Iris pigment epithelial cell (primary cell): ENCODE measurements around the gene MEIS2.
"Not testable (repeated sequence)": the region's sequence is repeated elsewhere in the genome, so short reads cannot be mapped to it uniquely, and the experiment has no call there.

Experiments used
- DNase-seq: peaks from one replicate; pipeline ENCODE4 v3.0.0-alpha.2; 2011; ENCODE audit warnings: low read depth

The MEIS2 gene

GRCh38 chr15:37009288-37009687 is 91.1 kb downstream of the MEIS2 start:
- DNase-seq: no peak

GRCh38 chr15:37008205-37008604 is 92.1 kb downstream of the MEIS2 start:
- DNase-seq: no peak

GRCh38 chr15:37007301-37007700 is 93.0 kb downstream of the MEIS2 start:
- DNase-seq: no peak

GRCh38 chr15:37004981-37005735 is 95.2 kb downstream of the MEIS2 start:
- no peak for DNase-seq

- no peak for DNase-seq
Observed at GRCh38 chr15:37004373-37004869, 95.9 kb downstream of the MEIS2 start.

GRCh38 chr15:37002041-37002672 is 98.2 kb downstream of the MEIS2 start:
- DNase-seq: no peak

- DNase-seq: no peak
Observed at GRCh38 chr15:37001417-37001816, 98.9 kb downstream of the MEIS2 start.

GRCh38 chr15:36999778-37000177 is 100.6 kb downstream of the MEIS2 start:
- DNase-seq: no peak

GRCh38 chr15:36996538-36997181 is 103.7 kb downstream of the MEIS2 start:
- DNase-seq: no peak

- no peak for DNase-seq
Observed at GRCh38 chr15:36996121-36996520, 104.2 kb downstream of the MEIS2 start.

GRCh38 chr15:36994790-36995189 is 105.6 kb downstream of the MEIS2 start:
- DNase-seq: no peak

GRCh38 chr15:36992454-36992853 is 107.9 kb downstream of the MEIS2 start:
- DNase-seq: no peak

- DNase-seq: peak; percentile 34
Observed at GRCh38 chr15:36988947-36989346, 111.4 kb downstream of the MEIS2 start.

GRCh38 chr15:36982430-36982829 is 117.9 kb downstream of the MEIS2 start:
- DNase-seq: peak; percentile 16

GRCh38 chr15:36980281-36980680 is 120.1 kb downstream of the MEIS2 start:
- DNase-seq: not testable (repeated sequence)

- DNase-seq: no peak
Observed at GRCh38 chr15:36978625-36979024, 121.7 kb downstream of the MEIS2 start.

- no peak for DNase-seq
Observed at GRCh38 chr15:36978126-36978525, 122.2 kb downstream of the MEIS2 start.

- no peak for DNase-seq
Observed at GRCh38 chr15:36977659-36978058, 122.7 kb downstream of the MEIS2 start.

- no peak for DNase-seq
Observed at GRCh38 chr15:36972704-36973103, 127.6 kb downstream of the MEIS2 start.

GRCh38 chr15:36970522-36970921 is 129.8 kb downstream of the MEIS2 start:
- DNase-seq: no peak

GRCh38 chr15:36967929-36968328 is 132.4 kb downstream of the MEIS2 start:
- no peak for DNase-seq

GRCh38 chr15:36966708-36967107 is 133.6 kb downstream of the MEIS2 start:
- no peak for DNase-seq
